ENCODE results near the gene CD1E.
"Not testable (repeated sequence)": the region's sequence is repeated elsewhere in the genome, so short reads cannot be mapped to it uniquely, and the experiment has no call there.

CD1E gene

GRCh38 chr1:158353303-158354075 lies at the start of gene CD1E:
TSS of gene CD1E (plus strand) at chr1:158353894. CDS start at chr1:158353989, 95 bp downstream.
- DNase-seq: no peak

- DNase-seq: no peak
Observed at GRCh38 chr1:158310623-158311022, 43.1 kb upstream of the CD1E start.

GRCh38 chr1:158311066-158311465 lies 42.6 kb upstream of the CD1E start:
- no peak for DNase-seq

GRCh38 chr1:158323866-158324265 lies 29.8 kb upstream of the CD1E start:
- no peak for DNase-seq

GRCh38 chr1:158324395-158324794 lies 29.3 kb upstream of the CD1E start:
- DNase-seq: no peak

- no peak for DNase-seq
Observed at GRCh38 chr1:158327481-158327880, 26.2 kb upstream of the CD1E start.

GRCh38 chr1:158328426-158328825 lies 25.3 kb upstream of the CD1E start:
- no peak for DNase-seq

- DNase-seq: no peak
Observed at GRCh38 chr1:158329300-158329699, 24.4 kb upstream of the CD1E start.

- DNase-seq: peak; percentile 46
Observed at GRCh38 chr1:158329733-158330132, 24.0 kb upstream of the CD1E start.

GRCh38 chr1:158330391-158331105 lies 23.1 kb upstream of the CD1E start:
- DNase-seq: no peak

GRCh38 chr1:158331106-158331425 lies 22.6 kb upstream of the CD1E start:
- no peak for DNase-seq

GRCh38 chr1:158331481-158332150 lies 22.1 kb upstream of the CD1E start, which contains the start of gene CD1B:
TSS of gene CD1B (minus strand) at chr1:158331531. CDS start at chr1:158331423, 108 bp downstream.
- DNase-seq: no peak

- no peak for DNase-seq
Observed at GRCh38 chr1:158333405-158334155, 20.1 kb upstream of the CD1E start.

- DNase-seq: no peak
Observed at GRCh38 chr1:158334526-158335212, 19.0 kb upstream of the CD1E start.

- no peak for DNase-seq
Observed at GRCh38 chr1:158335213-158335532, 18.5 kb upstream of the CD1E start.

GRCh38 chr1:158336413-158336812 lies 17.3 kb upstream of the CD1E start:
- DNase-seq: peak; percentile 37

GRCh38 chr1:158348946-158349345 lies 4.7 kb upstream of the CD1E start:
- not testable (repeated sequence) for DNase-seq

- DNase-seq: no peak
Observed at GRCh38 chr1:158354255-158354654, 561 bp downstream of the CD1E start.

- DNase-seq: no peak
Observed at GRCh38 chr1:158355773-158356285, 2.1 kb downstream of the CD1E start.

- no peak for DNase-seq
Observed at GRCh38 chr1:158356616-158357015, 2.9 kb downstream of the CD1E start.

GRCh38 chr1:158357441-158357840 lies 3.7 kb downstream of the CD1E start:
- no peak for DNase-seq

GRCh38 chr1:158362482-158362881 lies 8.8 kb downstream of the CD1E start:
- no peak for DNase-seq

Data from DMS53 (cell line).